HG03521 (cell line): Measurements from ENCODE around the gene NRP1.
"Not testable (repeated sequence)": the region's sequence is repeated elsewhere in the genome, so short reads cannot be mapped to it uniquely, and the experiment has no call there.

Source experiments
- ATAC-seq: cut with Tn5 transposase; IDR thresholded peaks from one replicate; pipeline ENCODE4 v1.9.1; 2021; ENCODE audit warnings: mild to moderate bottlenecking, moderate library complexity; ENCODE audit not compliant: unreplicated experiment

The NRP1 gene

DNA sequence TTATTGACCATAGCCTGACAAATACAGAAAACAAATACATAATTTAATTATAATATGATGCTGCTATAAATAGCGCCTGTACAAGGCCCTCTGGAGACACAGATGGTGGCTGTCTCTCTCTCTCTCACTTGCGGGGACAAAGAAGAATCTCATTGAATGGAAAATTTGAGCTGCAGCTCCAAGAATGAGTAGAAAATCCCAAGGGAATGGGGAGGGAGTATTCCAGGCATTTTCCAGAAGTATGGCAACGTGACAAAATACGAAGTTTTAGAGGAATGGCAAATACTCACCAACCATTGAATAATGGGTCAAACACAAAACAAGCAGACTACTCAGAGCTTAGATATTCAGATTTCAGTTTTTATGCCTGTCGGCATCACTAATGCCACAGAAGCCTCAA is 179.9 kb downstream of the NRP1 start:
- ATAC-seq = no peak

GRCh38 chr10:33153968-33154327 is 180.5 kb downstream of the NRP1 start:
- ATAC-seq = no peak

DNA sequence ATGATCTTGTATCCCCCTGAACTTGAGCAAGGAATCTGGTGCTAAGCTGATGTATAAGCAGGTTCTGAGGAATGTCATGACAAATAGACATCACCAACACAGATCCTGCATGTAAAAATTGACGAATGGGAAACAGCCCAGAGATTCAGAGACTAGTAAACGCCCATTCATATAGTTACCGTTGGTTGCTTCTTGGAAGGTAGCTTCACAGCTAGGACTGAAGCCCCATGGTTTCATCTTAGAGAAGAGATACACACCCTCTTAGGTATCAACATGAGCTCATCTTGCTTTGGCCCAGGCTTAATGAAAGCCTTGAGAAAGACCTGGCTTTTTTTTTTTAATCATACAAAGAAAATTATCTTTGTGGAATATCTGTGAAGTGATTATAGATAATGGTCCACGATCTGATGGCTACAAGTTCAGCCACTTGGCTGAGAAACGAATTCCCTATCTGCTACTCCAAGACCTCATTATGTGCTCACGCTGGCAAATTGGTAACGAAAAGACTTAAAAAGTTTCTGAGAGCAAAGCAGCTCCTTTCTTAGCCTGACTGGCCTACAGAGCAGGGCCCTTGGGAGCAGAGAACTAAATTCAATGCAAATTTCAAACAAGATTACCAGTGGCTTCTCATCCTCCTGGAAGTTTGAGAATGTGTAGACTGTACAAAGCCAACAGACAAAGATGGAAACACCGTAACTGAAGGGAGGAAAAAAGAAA is 181.1 kb downstream of the NRP1 start:
- no peak for ATAC-seq

DNA sequence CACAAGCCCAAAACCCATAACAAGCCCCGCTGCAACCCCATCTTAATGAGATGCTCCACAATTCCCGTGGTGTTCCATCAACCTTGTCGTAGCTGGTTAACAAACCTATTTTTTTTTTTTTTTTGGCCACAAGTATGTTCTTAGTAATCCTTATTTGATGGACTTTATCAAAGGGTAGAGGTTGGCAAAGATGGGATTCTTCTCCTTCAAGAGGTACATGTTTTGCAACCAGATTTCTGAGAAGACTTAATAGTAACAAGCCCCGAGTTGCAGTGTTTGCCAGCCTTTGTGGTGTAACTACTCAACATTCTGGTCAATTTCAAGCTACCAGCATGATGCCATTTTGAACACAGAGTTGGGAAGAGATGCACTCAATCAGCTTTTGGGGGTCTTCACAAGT is 181.7 kb downstream of the NRP1 start:
- no peak for ATAC-seq

- no peak for ATAC-seq
These were observed 182.3 kb downstream of the NRP1 start for GRCh38 chr10:33152146-33152545.

DNA sequence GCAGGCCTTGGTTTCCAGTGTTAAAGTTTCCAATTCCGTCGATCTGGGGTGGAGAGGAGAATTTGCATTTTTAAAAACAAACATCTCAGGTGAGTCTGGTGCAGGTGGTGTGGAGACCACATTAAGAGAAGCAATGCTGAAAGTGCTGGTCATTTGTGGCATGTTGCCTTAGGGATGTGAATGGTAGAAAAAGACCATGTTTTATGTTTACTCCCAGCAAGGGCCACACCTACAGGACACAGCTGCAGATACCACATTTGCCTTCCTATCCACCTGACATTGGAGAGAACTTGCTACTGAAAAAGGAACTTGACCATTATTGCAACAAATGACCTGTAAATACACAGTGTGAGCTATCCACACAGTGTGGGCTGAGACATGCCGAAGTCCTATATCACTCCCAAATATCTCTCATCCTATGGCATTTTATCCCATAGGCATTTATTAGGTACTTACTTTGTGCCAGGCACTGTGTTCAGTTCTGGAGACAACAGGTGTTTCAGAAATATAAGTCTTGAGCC is 183.1 kb downstream of the NRP1 start:
- ATAC-seq = no peak

- ATAC-seq = no peak
These were observed 183.6 kb downstream of the NRP1 start for GRCh38 chr10:33150889-33151288.

DNA sequence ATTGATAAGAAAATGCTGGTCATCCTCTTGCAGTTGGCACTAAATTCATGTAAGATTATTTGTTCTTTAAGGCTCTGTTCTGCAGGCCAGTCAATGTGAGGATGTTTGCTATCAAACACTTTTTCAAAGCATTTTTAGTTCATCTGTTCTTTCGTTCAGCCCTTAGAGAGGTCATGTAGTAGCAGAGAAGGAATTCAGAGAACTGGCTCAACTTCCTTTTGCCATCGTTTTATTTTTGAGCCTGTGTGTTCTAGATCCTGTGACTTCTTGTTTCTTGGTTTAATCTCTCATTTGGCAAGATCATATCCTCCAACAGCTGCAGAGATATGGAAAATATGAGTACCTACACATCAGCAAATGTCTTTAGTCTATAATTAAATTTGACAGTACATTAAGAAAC is 184.3 kb downstream of the NRP1 start:
- no peak for ATAC-seq

DNA sequence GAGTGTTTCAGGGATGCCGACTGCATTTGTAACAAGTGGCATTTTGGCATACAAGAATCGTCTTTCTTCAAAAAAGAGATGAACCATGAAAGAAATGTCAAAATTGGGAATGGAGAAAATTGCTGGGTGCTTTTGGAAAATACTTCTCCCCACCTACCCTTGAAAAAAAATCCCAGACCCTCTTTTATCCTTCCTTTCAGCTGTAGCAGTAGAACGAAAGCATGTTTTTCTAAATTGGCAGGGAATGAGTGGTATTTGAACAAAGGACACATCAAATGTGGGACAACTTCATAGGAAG is 187.5 kb downstream of the NRP1 start:
- no peak for ATAC-seq

DNA sequence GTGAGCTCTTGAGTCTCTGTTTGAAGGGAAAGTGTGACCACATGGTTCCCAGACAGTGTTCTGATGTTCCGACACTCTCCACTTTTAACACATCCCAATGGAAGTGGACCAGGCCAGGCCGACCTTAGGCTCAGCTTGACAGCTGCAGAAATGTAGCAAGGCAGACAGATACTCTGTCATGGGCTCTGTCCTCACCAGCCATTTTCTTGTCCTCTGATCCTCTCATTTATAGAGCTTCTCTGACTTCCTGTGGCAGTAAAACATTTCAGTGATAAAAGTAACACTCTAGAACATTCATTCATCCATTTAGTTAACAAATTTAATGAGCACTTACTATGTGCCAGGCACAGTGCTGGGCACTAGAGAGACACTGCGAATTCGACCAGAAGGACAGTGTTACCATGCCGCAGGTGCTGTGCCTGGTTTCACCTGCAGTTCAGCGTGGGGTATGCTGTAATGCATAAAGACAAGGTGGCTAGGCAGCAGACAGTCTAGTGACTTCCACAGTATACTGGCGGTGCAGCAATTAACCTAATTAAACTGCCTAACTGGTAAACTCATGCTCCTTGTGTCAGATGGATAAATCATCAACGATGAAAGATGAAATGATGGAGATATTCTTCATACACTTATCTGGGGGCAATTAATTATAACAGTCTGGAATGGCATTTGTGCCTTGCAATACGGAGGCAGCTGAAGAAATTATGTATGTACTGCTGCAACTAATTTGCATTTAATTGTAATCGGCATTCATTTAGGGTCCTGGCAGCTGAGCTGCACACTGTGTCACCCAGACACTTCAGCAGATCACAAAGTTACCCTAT is 188.1 kb downstream of the NRP1 start:
- ATAC-seq = no peak

DNA sequence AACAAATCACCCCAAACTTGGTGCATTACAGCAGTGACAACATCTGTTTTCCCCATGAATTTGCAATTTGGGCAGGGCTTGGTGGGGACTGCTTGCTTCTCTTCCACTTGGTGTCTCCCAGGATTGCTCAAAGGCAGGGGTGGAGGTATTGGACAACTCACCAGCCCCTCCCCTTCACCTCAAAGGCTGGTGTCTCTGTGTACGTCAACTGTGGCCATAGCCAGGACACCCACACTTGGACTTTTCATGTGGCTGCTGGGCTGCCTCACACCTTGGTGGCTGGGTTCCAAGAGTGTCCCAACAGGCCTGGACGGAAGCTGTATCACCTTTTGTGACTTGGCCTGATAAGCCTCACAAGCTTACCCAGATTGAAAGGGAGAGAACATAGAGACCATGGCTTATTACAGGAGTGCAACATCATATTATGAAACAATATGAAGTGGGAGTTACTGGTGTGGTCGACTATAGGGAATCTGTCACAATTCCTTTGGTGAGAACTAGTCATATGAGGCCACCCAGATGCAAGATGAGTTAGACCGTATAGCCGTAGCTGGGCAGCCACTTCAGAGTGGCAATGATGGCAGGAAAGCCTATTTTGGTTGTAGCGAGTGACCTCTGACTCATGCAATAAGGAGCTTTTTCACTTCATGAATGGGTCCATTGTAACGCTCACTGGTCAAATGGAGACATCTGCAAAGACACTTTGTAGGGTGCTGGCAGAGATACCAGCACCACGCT is 188.8 kb downstream of the NRP1 start:
- ATAC-seq = no peak

DNA sequence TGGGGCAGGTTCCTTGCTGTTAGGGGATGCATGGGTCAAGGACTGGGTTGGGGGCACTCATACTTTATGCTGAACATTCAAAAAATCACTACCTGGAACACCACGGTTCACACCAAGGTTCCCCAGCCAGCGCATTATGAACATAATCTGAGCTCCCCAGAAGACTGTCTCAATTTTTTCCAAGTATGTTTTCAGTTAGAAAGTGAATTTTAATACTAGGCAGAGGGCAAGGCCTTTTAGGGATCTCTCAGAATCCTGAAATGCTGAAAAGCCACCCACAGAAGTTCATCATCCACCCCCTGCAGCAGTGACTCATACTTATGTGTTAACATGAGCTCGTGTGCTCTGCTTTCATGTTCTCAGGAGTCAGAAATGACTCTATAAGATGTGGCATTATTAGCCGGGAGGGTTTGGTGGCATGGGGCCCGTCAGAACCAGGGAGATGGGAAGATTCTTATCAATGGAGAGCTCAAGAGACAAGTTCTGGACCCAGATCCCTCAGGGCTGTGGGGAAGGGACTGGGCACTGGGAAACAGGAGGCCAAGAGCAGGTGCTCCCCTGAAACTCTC is 191.2 kb downstream of the NRP1 start:
- ATAC-seq = no peak

DNA sequence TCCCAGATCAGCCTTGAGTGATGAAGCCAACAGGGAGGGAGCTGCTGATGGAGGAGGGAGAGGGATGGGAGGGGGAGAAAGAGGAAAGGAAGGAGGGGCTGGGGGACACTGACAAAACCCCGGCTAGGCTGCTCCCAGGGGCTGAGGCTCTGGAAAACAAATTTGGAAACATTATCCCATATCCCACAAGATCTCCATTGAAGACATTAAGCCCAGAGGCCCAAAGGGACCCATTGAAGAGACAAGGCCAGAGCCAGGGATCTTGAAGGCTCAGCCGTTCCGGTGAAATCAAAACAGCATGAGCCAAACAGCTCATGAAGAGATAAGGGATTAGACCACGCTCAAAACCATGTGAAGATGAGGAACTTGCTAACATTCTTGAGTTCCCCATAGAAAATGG is 192.2 kb downstream of the NRP1 start:
- ATAC-seq = no peak

DNA sequence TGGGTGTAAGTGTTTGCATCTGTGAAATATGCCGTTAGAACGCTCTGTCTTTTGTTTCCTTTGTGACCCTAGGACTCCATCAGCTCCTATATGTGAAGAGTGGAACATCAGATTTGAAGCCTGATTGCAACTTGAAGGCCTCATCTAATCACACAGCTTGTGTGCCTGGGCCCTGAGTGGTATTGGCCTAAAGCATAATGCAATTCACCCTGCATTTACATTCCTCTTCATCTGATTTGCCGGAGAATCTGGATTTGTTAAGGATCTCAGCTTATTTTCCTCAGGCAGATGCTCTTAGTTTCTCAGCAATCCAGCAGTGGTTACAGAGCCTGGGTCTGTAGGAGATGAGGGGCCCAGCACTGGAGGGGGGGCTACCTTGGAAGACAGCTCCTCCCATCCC is 193.2 kb downstream of the NRP1 start:
- no peak for ATAC-seq

GRCh38 chr10:33139181-33139646 is 195.3 kb downstream of the NRP1 start:
- ATAC-seq = no peak

DNA sequence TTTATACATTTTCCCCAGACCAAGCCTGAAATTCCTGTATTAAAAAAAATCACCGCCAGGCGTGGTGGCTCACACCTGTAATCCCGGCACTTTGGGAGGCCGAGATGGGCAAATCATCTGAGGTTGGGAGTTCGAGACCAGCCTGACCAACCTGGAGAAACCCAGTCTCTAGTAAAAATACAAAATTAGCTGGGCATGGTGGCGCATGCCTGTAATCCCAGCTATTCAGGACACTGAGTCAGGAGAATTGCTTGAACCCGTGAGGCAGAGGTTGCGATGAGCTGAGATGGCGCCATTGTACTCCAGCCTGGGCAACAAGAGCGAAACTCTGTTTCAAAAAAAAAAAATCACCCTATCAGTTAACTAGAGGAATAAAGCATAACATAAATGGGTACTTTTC is 195.8 kb downstream of the NRP1 start:
- ATAC-seq = not testable (repeated sequence)

DNA sequence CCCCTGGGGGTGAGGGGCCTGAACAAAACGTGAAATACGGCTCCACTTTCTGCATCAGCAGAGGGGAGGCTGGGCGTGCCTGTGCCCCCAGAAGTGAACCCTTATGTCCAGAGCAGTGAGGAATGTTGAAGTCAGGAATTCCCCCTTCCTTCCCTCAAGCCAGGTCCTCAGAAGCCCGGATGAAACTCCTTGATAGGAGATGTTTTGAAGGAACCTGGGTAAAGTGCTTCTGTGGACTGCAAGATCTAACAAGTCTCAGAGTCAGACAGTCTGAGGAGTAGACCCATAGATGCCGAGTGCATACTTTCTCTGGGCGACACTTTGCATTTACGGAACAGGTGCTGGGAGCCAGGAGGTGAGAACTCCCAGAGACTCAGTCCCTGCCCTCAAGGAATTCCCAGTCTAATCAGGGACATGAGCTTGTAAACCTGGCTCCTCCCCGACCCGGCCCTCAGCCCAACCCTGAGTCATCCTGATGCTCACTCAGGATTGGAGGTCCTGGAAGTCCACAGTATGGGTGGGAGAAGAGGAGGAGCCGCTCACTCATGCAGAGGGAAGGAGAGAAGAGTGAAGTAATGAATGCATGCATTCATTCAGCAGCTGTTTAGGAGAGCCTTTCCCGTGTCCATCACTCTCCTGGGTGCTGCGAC is 197.0 kb downstream of the NRP1 start:
- no peak for ATAC-seq

DNA sequence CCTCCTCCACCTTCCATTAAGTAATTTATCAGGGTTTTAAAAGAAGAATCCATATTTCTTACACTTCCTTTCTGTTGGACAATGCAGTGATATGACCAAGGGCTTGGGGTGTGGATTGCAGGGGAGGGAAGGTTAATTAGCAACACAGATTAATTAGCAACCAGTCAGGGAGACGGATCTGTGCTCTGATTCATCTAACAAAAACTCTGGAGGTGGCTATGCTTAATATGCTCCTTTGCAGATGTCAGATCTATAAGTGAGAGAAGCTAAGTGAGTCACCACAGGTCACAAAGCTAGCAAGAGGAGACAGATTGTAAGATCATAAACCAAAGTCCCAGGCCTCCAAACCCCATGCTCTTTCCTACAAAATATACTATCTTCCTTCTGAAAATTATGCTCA is 197.7 kb downstream of the NRP1 start:
- ATAC-seq = no peak

DNA sequence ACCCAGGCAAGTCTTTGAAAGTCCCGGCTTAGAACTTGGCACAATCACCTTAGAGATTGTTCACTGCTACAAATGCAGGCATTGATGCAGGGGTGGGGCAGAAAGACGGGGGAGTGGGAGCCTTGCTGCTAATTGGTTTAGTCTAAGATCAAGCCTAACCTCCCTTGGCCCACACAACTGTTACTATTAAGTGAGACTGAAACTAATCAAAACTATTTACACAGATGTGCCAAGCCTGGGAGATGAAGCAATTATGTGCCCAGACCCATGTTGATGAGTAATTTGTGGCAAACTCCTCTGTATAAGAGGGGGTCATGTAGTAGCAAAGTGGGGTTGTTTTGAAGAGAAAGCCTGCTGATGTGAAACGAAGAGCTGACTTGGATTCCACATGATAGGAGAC is 198.2 kb downstream of the NRP1 start:
- ATAC-seq = no peak

DNA sequence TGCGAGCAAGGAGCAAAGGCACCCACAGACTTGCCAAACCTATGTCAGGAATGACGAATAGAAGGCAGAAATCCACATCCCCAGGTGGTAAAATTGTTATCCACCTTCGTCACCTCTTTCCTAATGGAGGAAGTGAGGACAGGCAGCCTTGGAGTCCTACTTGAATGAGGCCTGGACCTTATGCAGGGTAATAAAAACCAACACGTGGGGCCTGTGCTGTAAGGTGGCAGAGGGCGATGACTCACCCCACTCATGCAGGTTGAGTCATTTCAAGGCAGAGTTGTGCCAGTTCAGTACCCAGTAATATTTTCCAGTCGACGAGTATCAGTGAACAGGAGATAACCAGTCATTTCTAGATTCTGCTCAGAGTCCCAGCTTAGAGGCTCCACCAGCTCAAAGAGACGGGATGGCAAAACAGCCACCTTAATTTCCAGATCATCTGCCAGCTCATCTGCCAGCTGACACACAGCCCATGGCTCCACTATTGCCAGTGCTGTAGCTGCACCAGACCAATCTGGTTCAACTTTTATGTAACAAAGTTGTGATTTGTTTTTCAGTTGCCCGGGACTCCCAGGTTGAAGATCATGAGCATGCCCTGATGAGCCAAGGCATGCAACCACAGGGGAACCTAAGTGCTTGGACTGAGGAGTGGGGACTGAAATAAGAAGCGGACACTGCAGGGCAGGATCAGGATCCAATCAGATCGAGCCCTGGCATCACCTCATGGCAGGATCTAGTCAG is 200.3 kb downstream of the NRP1 start:
- ATAC-seq = no peak
